K562 (cell line): Measurements from ENCODE around the gene SULT2A1. TPM values are rescaled to one million over a fixed set of nuclear protein-coding genes. Genes with fewer than 3 reads are reported as not detected.
A peak's percentile ranks its signal among the peaks of the same experiment; 100 is the strongest.

Source experiments
- CAMTA2 ChIP-seq: fragments of 250-450 bp; sonication (Bioruptor Pico); conservative IDR thresholded peaks from 2 replicates; pipeline ENCODE4 v1.5.1; 2022
- CHD2 ChIP-seq: IDR thresholded peaks from 2 replicates; pipeline ENCODE4 v1.6.1; 2011; ENCODE audit warnings: low read depth, low read length
- DPF2 ChIP-seq: fragments of 450-650 bp; IDR thresholded peaks from 2 replicates; pipeline ENCODE4 v1.6.1; 2016
- EP400 ChIP-seq: fragments of 450-650 bp; IDR thresholded peaks from 2 replicates; pipeline ENCODE4 v1.6.1; 2017; ENCODE audit warnings: antibody characterized with exemption, mild to moderate bottlenecking, moderate library complexity
- NBN ChIP-seq: fragments of 450-650 bp; IDR thresholded peaks from 2 replicates; pipeline ENCODE4 v1.6.1; 2016; ENCODE audit warnings: low read depth, mild to moderate bottlenecking
- NFE2L1 ChIP-seq: fragments of 450-650 bp; IDR thresholded peaks from 2 replicates; pipeline ENCODE4 v1.6.1; 2016; ENCODE audit warnings: missing genetic modification characterization, low read depth, mild to moderate bottlenecking, missing compliant biosample characterization, moderate library complexity, borderline replicate concordance
- OTX1 ChIP-seq: fragments of 450-650 bp; formaldehyde crosslinking; IDR thresholded peaks from 2 replicates; pipeline ENCODE4 v1.4.0; 2022; ENCODE audit warnings: mild to moderate bottlenecking
- PHF21A ChIP-seq: fragments of 450-650 bp; IDR thresholded peaks from 2 replicates; pipeline ENCODE4 v1.6.1; 2017; ENCODE audit warnings: low read depth, borderline replicate concordance
- SMARCA4 ChIP-seq: fragments of 450-650 bp; IDR thresholded peaks from 2 replicates; pipeline ENCODE4 v1.6.1; 2016
- SMARCE1 ChIP-seq: fragments of 450-650 bp; IDR thresholded peaks from 2 replicates; pipeline ENCODE4 v1.7.1; 2016; ENCODE audit warnings: mild to moderate bottlenecking
- ZNF184 ChIP-seq: sonication (generic); formaldehyde crosslinking; IDR thresholded peaks from 2 replicates; pipeline ENCODE4 v1.5.0; 2020; ENCODE audit warnings: missing genetic modification reagents
- ZNF311 ChIP-seq: fragments of 250-450 bp; sonication (Bioruptor Pico); IDR thresholded peaks from 2 replicates; pipeline ENCODE4 v1.4.0; 2020; ENCODE audit warnings: mild to moderate bottlenecking, moderate library complexity
- polyA plus RNA-seq, 8 experiments: library from polyadenylated mRNA; depleted of rRNA in 4 of 8; stranded (reverse) in 5 of 8; unstranded in 3 of 8; fragments of >200 nt; fragmentation: Nextera tagmentation in 2 of 8; fragmentation: Illumina TruSeq in 1 of 8; extraction: Ambion mirVana in 2 of 8; extraction: Trizol in 1 of 8; gene quantifications; 2 replicates each; pipeline versions ENCODE4 v1.2.1 to v1.2.3, GENCODE V29; 2011 to 2014; ENCODE audit warnings: inconsistent platforms in 1 of 8, missing spikeins in 1 of 8
- total RNA-seq, 7 experiments: library from RNA; depleted of rRNA in 6 of 7; stranded (reverse); fragments of >200 nt in 6 of 7; fragmentation: Illumina TruSeq in 2 of 7; extraction: Trizol in 2 of 7; gene quantifications; 2 replicates each; pipeline versions ENCODE4 v1.2.1 to v1.2.3, GENCODE V29; 2011 to 2021; ENCODE audit warnings: low replicate concordance in 1 of 7
- TF ChIP-seq, protein P1 (sequence below): sonication (generic); formaldehyde crosslinking; IDR thresholded peaks from 2 replicates; pipeline ENCODE4 v1.8.1; 2023; ENCODE audit warnings: mild to moderate bottlenecking, missing genetic modification reagents
- TF ChIP-seq, protein P2 (sequence below): fragments of 200-800 bp; sonication (Bioruptor generic); IDR thresholded peaks from 2 replicates; pipeline ENCODE4 v1.6.1; 2017; ENCODE audit warnings: missing genetic modification characterization, missing compliant biosample characterization
- TF ChIP-seq, protein P3 (sequence below): fragments of 450-650 bp; IDR thresholded peaks from 2 replicates; pipeline ENCODE4 v1.7.1; 2018; ENCODE audit warnings: mild to moderate bottlenecking, low read depth; ENCODE audit not compliant: partially characterized antibody
- TF ChIP-seq, protein P4 (sequence below): sonication (generic); formaldehyde crosslinking; IDR thresholded peaks from 2 replicates; pipeline ENCODE4 v1.8.1; 2023; ENCODE audit warnings: missing genetic modification reagents, mild to moderate bottlenecking, borderline replicate concordance

The SULT2A1 gene
- total and polyA plus RNA-seq, 9 of the 15 experiments (the other 6 are each of a cell fraction or from before 2014, with no cell fraction given) = 0.03 to 0.25 (median 0.07) TPM; not detected in 4

DNA sequence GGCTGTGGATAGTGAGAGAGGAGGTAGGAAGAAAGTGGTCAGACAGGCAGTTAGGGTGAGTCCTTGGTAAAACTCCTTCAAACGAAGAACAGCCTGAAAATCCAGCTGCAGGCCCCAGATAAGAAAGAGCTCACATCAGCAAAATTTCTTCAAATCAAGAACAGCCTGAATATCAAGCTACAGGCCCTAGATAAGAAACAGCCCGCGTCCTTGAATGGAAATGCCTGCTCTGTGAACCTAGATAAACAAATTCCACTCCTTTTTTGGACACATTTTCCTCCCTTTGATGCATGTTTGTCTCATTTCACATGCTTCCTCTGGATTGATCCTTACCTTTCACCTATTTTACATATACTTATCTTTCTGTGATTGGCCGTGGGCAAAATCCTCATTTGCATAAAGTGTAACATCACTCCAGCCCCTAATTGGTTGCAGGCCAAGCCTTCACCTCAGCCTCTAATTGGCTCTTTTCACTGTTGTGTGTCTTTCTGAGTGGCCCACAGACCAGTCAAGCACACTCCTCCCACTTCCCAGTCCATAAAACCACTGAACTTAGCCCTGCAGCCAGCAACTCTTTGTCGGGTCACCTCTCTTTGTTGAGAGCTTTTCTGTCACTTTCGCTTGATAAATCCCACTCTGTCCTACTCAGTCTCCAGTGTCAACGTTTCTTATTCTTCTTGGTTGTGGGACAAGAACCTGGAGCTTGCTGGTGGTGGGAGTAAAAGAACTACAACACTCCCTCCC lies 6.0 kb upstream of the SULT2A1 start (continued):
- TF ChIP-seq PHF21A (0 out of 2 replicates have a peak, but pooled peaks have one; percentile 30), NFE2L1 (no peak), SMARCE1 (peak; percentile 97), SMARCA4 (peak; percentile 98), ZNF184 (no peak), DPF2 (peak; percentile 99), CAMTA2 (CRISPR knock-in tag) (no peak), CHD2 (peak; percentile 42; the same call in 1 of the 2 replicates), EP400 (peak; percentile 63), NBN (peak; percentile 97), OTX1 (peak; percentile 51; the same call in 1 of the 2 replicates), ZNF311 (CRISPR knock-in tag) (no peak)
- TF ChIP-seq, protein P1, sequence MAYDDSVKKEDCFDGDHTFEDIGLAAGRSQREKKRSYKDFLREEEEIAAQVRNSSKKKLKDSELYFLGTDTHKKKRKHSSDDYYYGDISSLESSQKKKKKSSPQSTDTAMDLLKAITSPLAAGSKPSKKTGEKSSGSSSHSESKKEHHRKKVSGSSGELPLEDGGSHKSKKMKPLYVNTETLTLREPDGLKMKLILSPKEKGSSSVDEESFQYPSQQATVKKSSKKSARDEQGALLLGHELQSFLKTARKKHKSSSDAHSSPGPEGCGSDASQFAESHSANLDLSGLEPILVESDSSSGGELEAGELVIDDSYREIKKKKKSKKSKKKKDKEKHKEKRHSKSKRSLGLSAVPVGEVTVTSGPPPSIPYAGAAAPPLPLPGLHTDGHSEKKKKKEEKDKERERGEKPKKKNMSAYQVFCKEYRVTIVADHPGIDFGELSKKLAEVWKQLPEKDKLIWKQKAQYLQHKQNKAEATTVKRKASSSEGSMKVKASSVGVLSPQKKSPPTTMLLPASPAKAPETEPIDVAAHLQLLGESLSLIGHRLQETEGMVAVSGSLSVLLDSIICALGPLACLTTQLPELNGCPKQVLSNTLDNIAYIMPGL (CRISPR knock-in tag) = no peak
- TF ChIP-seq, protein P2, sequence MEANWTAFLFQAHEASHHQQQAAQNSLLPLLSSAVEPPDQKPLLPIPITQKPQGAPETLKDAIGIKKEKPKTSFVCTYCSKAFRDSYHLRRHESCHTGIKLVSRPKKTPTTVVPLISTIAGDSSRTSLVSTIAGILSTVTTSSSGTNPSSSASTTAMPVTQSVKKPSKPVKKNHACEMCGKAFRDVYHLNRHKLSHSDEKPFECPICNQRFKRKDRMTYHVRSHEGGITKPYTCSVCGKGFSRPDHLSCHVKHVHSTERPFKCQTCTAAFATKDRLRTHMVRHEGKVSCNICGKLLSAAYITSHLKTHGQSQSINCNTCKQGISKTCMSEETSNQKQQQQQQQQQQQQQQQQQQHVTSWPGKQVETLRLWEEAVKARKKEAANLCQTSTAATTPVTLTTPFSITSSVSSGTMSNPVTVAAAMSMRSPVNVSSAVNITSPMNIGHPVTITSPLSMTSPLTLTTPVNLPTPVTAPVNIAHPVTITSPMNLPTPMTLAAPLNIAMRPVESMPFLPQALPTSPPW (CRISPR knock-in tag) = peak; percentile 84
- TF ChIP-seq, protein P3, sequence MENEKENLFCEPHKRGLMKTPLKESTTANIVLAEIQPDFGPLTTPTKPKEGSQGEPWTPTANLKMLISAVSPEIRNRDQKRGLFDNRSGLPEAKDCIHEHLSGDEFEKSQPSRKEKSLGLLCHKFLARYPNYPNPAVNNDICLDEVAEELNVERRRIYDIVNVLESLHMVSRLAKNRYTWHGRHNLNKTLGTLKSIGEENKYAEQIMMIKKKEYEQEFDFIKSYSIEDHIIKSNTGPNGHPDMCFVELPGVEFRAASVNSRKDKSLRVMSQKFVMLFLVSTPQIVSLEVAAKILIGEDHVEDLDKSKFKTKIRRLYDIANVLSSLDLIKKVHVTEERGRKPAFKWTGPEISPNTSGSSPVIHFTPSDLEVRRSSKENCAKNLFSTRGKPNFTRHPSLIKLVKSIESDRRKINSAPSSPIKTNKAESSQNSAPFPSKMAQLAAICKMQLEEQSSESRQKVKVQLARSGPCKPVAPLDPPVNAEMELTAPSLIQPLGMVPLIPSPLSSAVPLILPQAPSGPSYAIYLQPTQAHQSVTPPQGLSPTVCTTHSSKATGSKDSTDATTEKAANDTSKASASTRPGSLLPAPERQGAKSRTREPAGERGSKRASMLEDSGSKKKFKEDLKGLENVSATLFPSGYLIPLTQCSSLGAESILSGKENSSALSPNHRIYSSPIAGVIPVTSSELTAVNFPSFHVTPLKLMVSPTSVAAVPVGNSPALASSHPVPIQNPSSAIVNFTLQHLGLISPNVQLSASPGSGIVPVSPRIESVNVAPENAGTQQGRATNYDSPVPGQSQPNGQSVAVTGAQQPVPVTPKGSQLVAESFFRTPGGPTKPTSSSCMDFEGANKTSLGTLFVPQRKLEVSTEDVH = peak; percentile 60
- TF ChIP-seq, protein P4, sequence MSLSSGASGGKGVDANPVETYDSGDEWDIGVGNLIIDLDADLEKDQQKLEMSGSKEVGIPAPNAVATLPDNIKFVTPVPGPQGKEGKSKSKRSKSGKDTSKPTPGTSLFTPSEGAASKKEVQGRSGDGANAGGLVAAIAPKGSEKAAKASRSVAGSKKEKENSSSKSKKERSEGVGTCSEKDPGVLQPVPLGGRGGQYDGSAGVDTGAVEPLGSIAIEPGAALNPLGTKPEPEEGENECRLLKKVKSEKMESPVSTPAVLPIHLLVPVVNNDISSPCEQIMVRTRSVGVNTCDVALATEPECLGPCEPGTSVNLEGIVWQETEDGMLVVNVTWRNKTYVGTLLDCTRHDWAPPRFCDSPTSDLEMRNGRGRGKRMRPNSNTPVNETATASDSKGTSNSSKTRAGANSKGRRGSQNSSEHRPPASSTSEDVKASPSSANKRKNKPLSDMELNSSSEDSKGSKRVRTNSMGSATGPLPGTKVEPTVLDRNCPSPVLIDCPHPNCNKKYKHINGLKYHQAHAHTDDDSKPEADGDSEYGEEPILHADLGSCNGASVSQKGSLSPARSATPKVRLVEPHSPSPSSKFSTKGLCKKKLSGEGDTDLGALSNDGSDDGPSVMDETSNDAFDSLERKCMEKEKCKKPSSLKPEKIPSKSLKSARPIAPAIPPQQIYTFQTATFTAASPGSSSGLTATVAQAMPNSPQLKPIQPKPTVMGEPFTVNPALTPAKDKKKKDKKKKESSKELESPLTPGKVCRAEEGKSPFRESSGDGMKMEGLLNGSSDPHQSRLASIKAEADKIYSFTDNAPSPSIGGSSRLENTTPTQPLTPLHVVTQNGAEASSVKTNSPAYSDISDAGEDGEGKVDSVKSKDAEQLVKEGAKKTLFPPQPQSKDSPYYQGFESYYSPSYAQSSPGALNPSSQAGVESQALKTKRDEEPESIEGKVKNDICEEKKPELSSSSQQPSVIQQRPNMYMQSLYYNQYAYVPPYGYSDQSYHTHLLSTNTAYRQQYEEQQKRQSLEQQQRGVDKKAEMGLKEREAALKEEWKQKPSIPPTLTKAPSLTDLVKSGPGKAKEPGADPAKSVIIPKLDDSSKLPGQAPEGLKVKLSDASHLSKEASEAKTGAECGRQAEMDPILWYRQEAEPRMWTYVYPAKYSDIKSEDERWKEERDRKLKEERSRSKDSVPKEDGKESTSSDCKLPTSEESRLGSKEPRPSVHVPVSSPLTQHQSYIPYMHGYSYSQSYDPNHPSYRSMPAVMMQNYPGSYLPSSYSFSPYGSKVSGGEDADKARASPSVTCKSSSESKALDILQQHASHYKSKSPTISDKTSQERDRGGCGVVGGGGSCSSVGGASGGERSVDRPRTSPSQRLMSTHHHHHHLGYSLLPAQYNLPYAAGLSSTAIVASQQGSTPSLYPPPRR (CRISPR knock-in tag) = peak; percentile 75; the same call in 1 of the 2 replicates
